ENCODE measurements around the gene NKD1.
"Not testable (repeated sequence)": the region's sequence is repeated elsewhere in the genome, so short reads cannot be mapped to it uniquely, and the experiment has no call there.

NKD1 gene

GRCh38 chr16:50548125-50548908 is at the start of gene NKD1:
TSS of gene NKD1 (plus strand) at chr16:50548396. CDS start at chr16:50548554, 158 bp downstream.
- DNase-seq = peak; percentile 63 to 79

GRCh38 chr16:50498431-50499155 is 49.6 kb upstream of the NKD1 start:
- no peak for DNase-seq

GRCh38 chr16:50499254-50499653 is 48.9 kb upstream of the NKD1 start:
- DNase-seq = no peak

GRCh38 chr16:50500171-50500874 is 47.9 kb upstream of the NKD1 start:
- no peak for DNase-seq

GRCh38 chr16:50501251-50501650 is 46.9 kb upstream of the NKD1 start:
- DNase-seq = no peak

- no peak for DNase-seq
Observed at GRCh38 chr16:50501986-50502615, 46.1 kb upstream of the NKD1 start.

GRCh38 chr16:50502616-50503011 is 45.6 kb upstream of the NKD1 start:
- DNase-seq = no peak

GRCh38 chr16:50503868-50504531 is 44.2 kb upstream of the NKD1 start:
- DNase-seq = not testable (repeated sequence)

- DNase-seq = no peak
Observed at GRCh38 chr16:50505115-50505514, 43.1 kb upstream of the NKD1 start.

GRCh38 chr16:50505714-50506542 is 42.3 kb upstream of the NKD1 start:
- no peak for DNase-seq

GRCh38 chr16:50506543-50506937 is 41.7 kb upstream of the NKD1 start:
- DNase-seq = no peak

- no peak for DNase-seq
Observed at GRCh38 chr16:50507397-50507796, 40.8 kb upstream of the NKD1 start.

- DNase-seq = peak in 1 of 2 experiments; percentile 34
Observed at GRCh38 chr16:50509521-50510341, 38.5 kb upstream of the NKD1 start.

- DNase-seq = no peak
Observed at GRCh38 chr16:50515218-50515617, 33.0 kb upstream of the NKD1 start.

- no peak for DNase-seq
Observed at GRCh38 chr16:50516401-50516800, 31.8 kb upstream of the NKD1 start.

- no peak for DNase-seq
Observed at GRCh38 chr16:50516890-50517289, 31.3 kb upstream of the NKD1 start.

GRCh38 chr16:50517450-50518252 is 30.5 kb upstream of the NKD1 start:
- DNase-seq = no peak

- no peak for DNase-seq
Observed at GRCh38 chr16:50519001-50519400, 29.2 kb upstream of the NKD1 start.

- DNase-seq = no peak
Observed at GRCh38 chr16:50519602-50520001, 28.6 kb upstream of the NKD1 start.

Data from stimulated activated CD4-positive, alpha-beta T cell treated with anti-CD3 and anti-CD28 coated beads, Interleukin-4, amount 100 ng/mL, for 4 hours (primary cell).